ENCODE measurements around the gene SCUBE2. TPM values are rescaled to one million over a fixed set of nuclear protein-coding genes. Genes with fewer than 3 reads are reported as not detected.

SCUBE2 gene
- total RNA-seq, 1 donor, result 1.8 TPM

- no peaks in the 10 kb centered on the region for H3K79me2 ChIP-seq (ENCODE audit: insufficient read depth, low read length)
These were observed 4.0 kb upstream of the SCUBE2 start for GRCh38 chr11:9095421-9095820.

GRCh38 chr11:9094420-9094819 lies 3.0 kb upstream of the SCUBE2 start:
- H3K79me2 ChIP-seq (ENCODE audit: insufficient read depth, low read length), result no peaks in the 10 kb centered on the region
- no peak overlapping the region for H2AFZ ChIP-seq (ENCODE audit: low read length)
- peaks cover 8% of the 10 kb centered on the region for H3K27me3 ChIP-seq (ENCODE audit: insufficient read depth, low read length)
- no peaks in the 10 kb centered on the region for H3K9me3 ChIP-seq (ENCODE audit: low read depth, low read length)
- H3K4me3 ChIP-seq (ENCODE audit: insufficient read depth, low read length), result no peak overlapping the region
- H3K36me3 ChIP-seq (ENCODE audit: insufficient read depth, low read length), result no peaks in the 10 kb centered on the region
- H4K20me1 ChIP-seq (ENCODE audit: insufficient read depth, low read length), result no peaks in the 10 kb centered on the region
- no peak overlapping the region for H3K4me2 ChIP-seq (ENCODE audit: insufficient read depth, low read length)
- DNase-seq (ENCODE audit: insufficient read length, low spot score, missing footprints), result no peak
- TF ChIP-seq CTCF (IDR thresholded peaks at IDR 0.05; ENCODE audit: extremely low read depth, low read depth, low read length), result no peak
- no peak overlapping the region for H3K27ac ChIP-seq (ENCODE audit: low read depth, low read length)
- peaks cover 4% of the 10 kb centered on the region for H3K4me1 ChIP-seq (ENCODE audit: insufficient read depth, low read length)

More at GRCh38 chr11:9095421-9095820, 4.0 kb upstream of the SCUBE2 start:
- Histone ChIP-seq H3K36me3 (ENCODE audit: insufficient read depth, low read length) (no peaks in the 10 kb centered on the region), H3K4me3 (ENCODE audit: insufficient read depth, low read length) (no peak overlapping the region), H3K4me1 (ENCODE audit: insufficient read depth, low read length) (peaks cover 4% of the 10 kb centered on the region), H3K27ac (ENCODE audit: low read depth, low read length) (no peak overlapping the region), H4K20me1 (ENCODE audit: insufficient read depth, low read length) (no peaks in the 10 kb centered on the region), H3K4me2 (ENCODE audit: insufficient read depth, low read length) (no peak overlapping the region), H3K9me3 (ENCODE audit: low read depth, low read length) (no peaks in the 10 kb centered on the region), H2AFZ (ENCODE audit: low read length) (no peak overlapping the region), H3K27me3 (ENCODE audit: insufficient read depth, low read length) (peaks cover 8% of the 10 kb centered on the region)
- DNase-seq (ENCODE audit: insufficient read length, low spot score, missing footprints), result peak; percentile 55
- TF ChIP-seq CTCF (IDR thresholded peaks at IDR 0.05; ENCODE audit: extremely low read depth, low read depth, low read length), result peak; percentile 22

- H3K27ac ChIP-seq (ENCODE audit: low read depth, low read length), result no peak overlapping the region
- H2AFZ ChIP-seq (ENCODE audit: low read length), result no peak overlapping the region
- peak; percentile 80 for DNase-seq (ENCODE audit: insufficient read length, low spot score, missing footprints)
- no peak overlapping the region for H3K4me3 ChIP-seq (ENCODE audit: insufficient read depth, low read length)
- H3K79me2 ChIP-seq (ENCODE audit: insufficient read depth, low read length), result no peaks in the 10 kb centered on the region
- no peaks in the 10 kb centered on the region for H3K9me3 ChIP-seq (ENCODE audit: low read depth, low read length)
- no peaks in the 10 kb centered on the region for H4K20me1 ChIP-seq (ENCODE audit: insufficient read depth, low read length)
- TF ChIP-seq CTCF (IDR thresholded peaks at IDR 0.05; ENCODE audit: extremely low read depth, low read depth, low read length), result peak; percentile 32
- H3K4me2 ChIP-seq (ENCODE audit: insufficient read depth, low read length), result no peak overlapping the region
- H3K4me1 ChIP-seq (ENCODE audit: insufficient read depth, low read length), result peaks cover 4% of the 10 kb centered on the region
- H3K36me3 ChIP-seq (ENCODE audit: insufficient read depth, low read length), result no peaks in the 10 kb centered on the region
- peaks cover 8% of the 10 kb centered on the region for H3K27me3 ChIP-seq (ENCODE audit: insufficient read depth, low read length)
These were observed 1.7 kb upstream of the SCUBE2 start for GRCh38 chr11:9092853-9093778.

- DNase-seq (ENCODE audit: insufficient read length, low spot score, missing footprints), result peak; percentile 55
- no peak for TF ChIP-seq CTCF (IDR thresholded peaks at IDR 0.05; ENCODE audit: extremely low read depth, low read depth, low read length)
- H3K27ac ChIP-seq (ENCODE audit: low read depth, low read length), result no peak overlapping the region
- no peaks in the 10 kb centered on the region for H3K36me3 ChIP-seq (ENCODE audit: insufficient read depth, low read length)
- H3K4me2 ChIP-seq (ENCODE audit: insufficient read depth, low read length), result peak overlapping the region; percentile 66
- H3K27me3 ChIP-seq (ENCODE audit: insufficient read depth, low read length), result peaks cover 8% of the 10 kb centered on the region
- peaks cover 4% of the 10 kb centered on the region for H3K4me1 ChIP-seq (ENCODE audit: insufficient read depth, low read length)
- H3K4me3 ChIP-seq (ENCODE audit: insufficient read depth, low read length), result peak overlapping the region; percentile 59
- H2AFZ ChIP-seq (ENCODE audit: low read length), result peak overlapping the region; percentile 47
- no peaks in the 10 kb centered on the region for H3K9me3 ChIP-seq (ENCODE audit: low read depth, low read length)
- H3K79me2 ChIP-seq (ENCODE audit: insufficient read depth, low read length), result no peaks in the 10 kb centered on the region
- H4K20me1 ChIP-seq (ENCODE audit: insufficient read depth, low read length), result no peaks in the 10 kb centered on the region
These were observed 673 bp upstream of the SCUBE2 start for GRCh38 chr11:9092072-9092471.

Data from osteoblast (primary cell).